ENCODE measurements around the gene ENTPD8.

ENTPD8 gene

DNA sequence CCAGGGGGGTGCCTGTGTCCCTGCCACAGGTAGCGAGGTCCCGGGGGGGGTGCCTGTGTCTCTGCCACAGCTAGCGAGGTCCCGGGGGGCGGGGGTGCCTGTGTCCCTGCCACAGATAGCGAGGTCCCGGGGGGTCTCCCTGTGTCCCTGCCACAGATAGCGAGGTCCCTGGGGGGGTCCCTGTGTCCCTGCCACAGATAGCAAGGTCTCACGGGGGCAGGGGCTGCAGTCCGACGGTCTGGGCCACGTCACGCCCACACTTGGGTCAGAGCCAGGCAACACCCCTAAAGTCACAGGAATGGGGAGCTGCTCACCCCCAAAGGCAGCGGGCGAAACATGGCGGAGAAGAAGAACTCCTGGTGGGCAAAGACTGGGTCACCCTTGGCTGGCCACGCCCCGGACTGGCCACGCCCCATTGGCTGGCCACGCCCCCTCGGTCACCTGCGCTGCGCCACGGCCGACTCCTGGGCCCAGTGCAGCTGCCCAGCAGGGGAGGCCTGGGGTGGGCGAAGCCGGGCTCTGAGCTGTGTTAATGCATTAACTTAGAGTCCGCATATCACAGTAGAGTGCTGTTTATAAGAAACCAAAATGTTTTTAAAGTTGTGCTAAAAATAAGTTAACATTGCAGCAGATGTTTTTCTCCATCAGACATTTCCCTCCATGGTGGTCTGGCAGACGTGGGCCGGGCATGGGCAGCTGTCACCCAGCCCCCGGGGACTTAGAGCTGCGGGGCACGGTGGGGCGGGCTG is 11.0 kb downstream of the ENTPD8 start:
- no peak for DNase-seq

GRCh38 chr9:137429546-137429890 is 11.6 kb downstream of the ENTPD8 start:
- DNase-seq: no peak

DNA sequence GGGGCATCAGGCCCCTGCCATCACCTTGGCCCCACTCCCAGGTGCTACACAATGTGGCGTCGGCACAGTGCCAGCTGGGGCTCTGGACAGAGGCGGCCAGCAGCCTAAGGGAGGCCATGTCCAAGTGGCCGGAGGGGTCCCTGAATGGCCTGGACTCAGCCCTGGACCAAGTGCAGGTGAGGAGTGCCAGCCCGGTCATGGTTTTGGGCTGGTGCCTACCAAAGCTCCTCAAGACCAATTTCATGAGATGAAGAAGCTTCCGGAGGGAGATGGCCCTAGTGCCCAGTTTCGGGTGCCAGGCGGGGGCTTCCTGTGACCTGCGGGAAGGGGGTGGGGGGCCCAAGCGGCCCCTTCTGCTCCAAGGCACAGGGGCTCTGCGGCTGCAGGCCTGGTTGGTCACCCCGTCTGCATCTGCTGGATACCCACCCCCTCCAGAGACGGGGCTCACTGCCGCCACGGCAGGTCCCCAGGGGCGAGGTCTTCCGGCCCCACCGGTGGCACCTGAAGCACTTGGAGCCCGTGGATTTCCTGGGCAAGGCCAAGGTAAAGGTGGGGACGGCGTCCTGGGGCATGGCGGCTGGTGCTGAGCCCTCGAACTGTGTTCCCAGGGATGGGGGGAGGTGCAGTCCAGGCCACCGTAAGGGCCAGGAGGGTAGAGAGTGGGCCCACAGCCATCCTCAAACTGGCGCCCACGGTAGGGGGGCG is 12.2 kb downstream of the ENTPD8 start:
- DNase-seq: no peak

DNA sequence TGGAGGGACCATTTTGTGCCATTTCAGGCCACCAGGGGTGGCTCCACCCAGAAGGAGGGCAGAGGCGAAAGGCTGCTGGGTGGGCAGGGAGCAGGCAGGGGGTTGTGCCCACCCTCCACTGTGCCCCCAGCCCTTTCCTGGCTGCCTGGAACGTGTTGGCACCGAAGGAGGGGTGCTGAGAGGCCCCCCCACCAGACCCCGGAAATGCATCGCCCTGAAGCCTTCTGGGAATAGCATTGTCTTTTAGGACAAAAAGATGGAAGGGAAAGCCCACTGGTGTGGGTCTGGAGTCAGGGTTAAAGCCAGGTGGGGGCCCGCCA is 12.9 kb downstream of the ENTPD8 start:
- no peak for DNase-seq

GRCh38 chr9:137427454-137428310 is 13.5 kb downstream of the ENTPD8 start:
- no peak for DNase-seq

GRCh38 chr9:137426018-137426681 is 15.0 kb downstream of the ENTPD8 start:
- no peak for DNase-seq

- DNase-seq: peak; percentile 15
Measured at GRCh38 chr9:137423514-137424291, 17.5 kb downstream of the ENTPD8 start.

- peak; percentile 95 for DNase-seq
Measured at GRCh38 chr9:137422604-137423513, 18.3 kb downstream of the ENTPD8 start, which contains the start of the genes EXD3 and NOXA1. Gene EXD3, minus strand, starts transcription at chr9:137423162. Its CDS starts 27,805 bp downstream, at chr9:137395357. Gene NOXA1, plus strand, starts transcription at chr9:137423393. Its CDS starts 137 bp downstream, at chr9:137423530.

GRCh38 chr9:137421838-137422603 is 19.1 kb downstream of the ENTPD8 start:
- no peak for DNase-seq

DNA sequence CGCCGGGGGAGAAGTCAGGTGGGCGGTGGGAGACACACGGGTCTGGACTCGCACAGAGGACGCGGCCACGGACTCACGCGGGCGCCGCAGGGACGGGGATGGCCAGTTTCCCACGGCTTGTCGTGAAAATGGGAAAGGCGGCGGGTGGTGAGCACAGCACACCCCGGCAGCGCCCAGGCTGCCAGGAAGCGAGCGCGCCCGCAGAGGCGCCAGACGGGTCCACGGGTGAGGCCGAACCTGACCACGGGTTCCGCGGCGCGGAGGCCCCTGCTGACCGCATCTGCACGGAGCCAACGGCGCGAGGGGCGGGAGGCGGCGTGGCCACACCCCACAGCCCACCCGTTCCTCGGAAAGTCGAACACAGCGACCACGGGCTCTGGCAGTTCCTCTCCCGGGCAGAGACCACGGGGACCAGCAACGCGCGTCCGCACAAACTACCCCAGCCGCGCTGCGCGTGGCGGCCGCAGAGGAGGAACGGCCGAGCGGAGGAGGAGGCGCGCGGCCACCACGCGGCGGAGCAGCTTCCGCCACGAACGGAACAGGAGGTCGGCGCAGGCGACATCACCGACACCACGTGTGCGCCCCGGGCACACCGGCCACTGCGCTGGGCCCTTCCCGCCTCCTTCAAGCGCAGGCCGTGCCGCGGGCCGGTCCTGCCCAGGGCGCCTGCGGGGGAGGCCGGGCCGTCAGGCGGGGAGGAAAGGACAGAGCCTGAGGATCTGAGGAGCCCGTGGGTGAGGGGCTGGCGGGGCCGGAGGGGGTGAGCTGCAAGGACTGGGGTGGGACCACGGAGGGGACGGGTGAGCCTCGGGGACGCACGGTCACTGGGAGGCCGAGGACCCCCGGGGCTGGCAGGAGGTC is 23.8 kb downstream of the ENTPD8 start:
- peak; percentile 17 for DNase-seq

GRCh38 chr9:137416563-137417151 is 24.5 kb downstream of the ENTPD8 start:
- no peak for DNase-seq

DNA sequence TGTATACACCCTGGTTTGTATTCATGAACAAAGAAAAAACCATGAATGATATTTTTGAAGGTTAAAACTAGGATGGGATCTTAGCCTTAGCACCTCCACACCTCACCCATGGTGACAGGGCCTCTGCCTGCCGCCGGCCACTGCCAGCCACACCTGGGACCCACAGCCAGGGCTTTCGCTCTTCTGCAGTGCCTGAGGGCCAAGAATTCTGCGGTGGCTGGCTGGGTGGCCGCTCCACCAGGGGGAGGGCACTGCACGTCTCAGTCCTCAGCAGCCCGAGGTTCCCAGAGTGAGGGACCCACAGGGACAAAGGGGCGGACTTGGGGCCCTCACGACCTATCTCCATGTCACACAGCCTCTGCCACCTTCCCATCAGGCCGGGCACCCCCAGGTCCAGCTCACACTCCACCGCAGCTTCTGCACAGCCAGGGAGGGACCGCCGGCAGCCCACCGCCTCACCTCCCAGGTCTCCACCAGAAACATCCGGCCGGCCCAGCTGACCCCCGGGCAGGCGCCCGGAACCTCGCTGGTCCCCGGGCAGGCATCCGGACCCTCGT is 25.1 kb downstream of the ENTPD8 start:
- DNase-seq: no peak

DNA sequence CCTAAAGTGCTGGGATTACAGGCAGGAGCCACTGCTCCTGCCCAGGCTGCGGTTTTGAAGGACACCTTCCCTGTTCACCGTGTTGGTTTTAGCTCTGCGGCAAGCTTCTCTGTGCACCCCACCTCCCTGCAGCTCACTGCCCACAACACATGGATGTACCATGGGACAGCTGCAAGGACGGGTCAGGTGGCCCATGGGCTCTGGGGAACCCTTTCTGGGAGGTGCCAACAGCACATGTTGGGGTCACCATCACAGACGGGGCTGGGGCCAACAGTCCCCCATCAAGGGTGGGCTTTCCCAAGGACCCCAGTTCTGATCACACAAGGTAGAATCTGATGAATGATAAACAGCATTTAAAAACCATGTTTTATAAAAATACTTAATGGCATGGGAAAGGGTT is 25.7 kb downstream of the ENTPD8 start:
- no peak for DNase-seq

- no peak for DNase-seq
Measured at GRCh38 chr9:137412431-137412830, 28.7 kb downstream of the ENTPD8 start.

DNA sequence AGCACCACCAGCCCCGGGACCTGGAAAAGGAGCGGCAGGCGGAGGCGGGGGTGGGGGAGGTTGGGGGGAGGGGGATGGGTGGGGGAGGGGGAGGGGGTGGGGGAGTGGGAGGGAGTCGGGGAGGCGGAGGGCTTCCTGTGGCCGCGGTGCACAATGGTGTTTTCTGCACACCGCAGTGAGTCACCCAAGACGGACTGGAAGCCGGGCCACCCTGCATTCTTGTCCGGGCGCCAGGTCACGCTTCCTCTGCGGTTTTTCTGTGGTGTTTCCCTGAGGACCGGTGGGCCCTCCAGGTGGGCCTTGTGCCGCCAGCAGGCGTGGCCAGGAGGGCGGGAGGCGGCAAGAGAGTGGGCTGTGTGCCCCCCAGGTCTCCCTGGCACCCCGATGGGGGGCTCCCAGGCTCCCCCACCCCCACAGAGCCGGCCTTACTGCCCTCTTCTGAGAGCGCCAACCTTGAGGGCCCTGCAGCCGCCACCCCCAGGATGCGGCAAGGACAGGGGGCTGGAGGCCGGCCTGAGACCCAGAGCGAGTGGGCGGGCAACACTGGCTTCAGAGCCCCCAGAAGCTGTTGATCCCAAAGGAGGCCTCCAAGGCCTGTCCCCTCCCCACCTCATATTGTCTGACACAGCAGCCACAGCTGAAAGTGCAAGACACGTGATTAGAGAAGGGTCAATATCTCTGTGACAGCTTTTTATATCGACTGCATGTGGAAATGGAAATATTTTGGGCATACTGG is 29.3 kb downstream of the ENTPD8 start:
- peak; percentile 52 for DNase-seq

DNA sequence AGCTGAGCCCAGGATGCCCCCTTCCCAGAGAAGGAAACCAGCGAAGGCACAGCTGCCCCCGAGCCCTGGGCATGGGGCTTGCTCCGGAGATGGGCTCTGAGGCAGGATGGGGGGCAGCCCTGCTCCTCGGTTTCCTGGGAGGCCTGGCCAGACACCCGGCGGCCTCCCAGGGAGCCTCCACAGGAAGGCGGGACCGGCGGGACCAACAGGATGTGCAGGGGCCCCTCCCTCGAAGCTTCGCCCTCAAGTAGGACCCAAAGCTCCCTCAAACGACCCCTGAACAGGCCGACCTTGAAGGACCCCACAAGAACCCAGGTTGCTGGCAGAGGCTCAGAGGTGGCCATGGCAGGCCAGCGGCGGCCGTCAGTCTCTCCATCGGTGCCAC is 29.9 kb downstream of the ENTPD8 start:
- peak; percentile 17 for DNase-seq

- no peak for DNase-seq
Measured at GRCh38 chr9:137410891-137411249, 30.3 kb downstream of the ENTPD8 start.

Measured in CD4-positive, alpha-beta T cell treated with Interleukin-17A for 4 hours (primary cell).